AML-193 (cell line): Measurements from ENCODE around the gene IFNK.

Experiments
- DNase-seq, 2 experiments: peaks; one replicate each; lab custom pipeline; 2025; lab: John Stamatoyannopoulos, UW

IFNK gene

DNA sequence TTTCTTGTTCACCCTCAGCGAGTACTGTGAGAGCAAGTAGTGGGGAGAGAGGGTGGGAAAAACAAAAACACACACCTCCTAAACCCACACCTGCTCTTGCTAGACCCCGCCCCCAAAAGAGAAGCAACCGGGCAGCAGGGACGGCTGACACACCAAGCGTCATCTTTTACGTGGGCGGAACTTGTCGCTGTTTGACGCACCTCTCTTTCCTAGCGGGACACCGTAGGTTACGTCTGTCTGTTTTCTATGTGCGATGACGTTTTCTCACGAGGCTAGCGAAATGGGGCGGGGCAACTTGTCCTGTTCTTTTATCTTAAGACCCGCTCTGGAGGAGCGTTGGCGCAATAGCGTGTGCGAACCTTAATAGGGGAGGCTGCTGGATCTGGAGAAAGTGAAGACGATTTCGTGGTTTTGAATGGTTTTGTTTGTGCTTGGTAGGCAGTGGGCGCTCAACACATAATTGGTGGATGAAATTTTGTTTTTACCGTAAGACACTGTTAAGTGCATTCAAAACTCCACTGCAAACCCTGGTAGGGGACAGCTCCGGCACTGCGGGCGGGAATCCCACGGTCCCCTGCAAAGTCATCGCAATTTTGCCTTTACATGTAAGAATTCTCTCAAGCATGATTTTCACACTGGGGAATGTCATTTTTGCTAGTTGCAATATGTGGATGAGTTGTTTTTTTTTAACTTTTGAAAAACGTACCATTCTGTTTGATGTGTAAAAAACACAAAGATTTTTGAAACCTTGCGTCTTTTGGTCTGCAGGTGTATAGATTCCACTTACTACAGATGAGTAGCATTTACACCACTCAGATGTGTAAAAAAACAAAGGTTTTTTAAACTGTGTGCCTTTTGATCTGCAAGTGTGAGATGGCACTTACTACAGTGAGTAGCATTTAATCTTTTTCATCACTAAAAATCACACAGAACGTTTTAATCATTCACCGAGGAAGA lies 49.8 kb downstream of the IFNK start:
- peak; percentile 96 for DNase-seq
